OCI-LY7 (cell line): Measurements from ENCODE around the gene DARS1. TPM values are rescaled to one million over a fixed set of nuclear protein-coding genes. Genes with fewer than 3 reads are reported as not detected.

Experiments
- Bru-seq: library from RNA; stranded (reverse); fragments of 400-500 nt; gene quantifications from one replicate; lab custom pipeline; 2021; lab: Mats Ljungman, UMichigan
- BruChase-seq, 2 experiments: library from RNA; stranded (reverse); fragments of 400-500 nt; gene quantifications; one replicate each; lab custom pipeline; 2021; lab: Mats Ljungman, UMichigan
- BruUV-seq: library from RNA; stranded (reverse); fragments of 400-500 nt; replicated peaks from 2 replicates; lab custom pipeline; 2021; lab: Mats Ljungman, UMichigan
- CTCF ChIA-PET: fragments of 300-600 bp; sonication (Branson Sonifier 250); formaldehyde crosslinking; loops from one replicate; lab custom pipeline; 2022; ENCODE audit warnings: antibody characterized with exemption; ENCODE audit not compliant: unreplicated experiment; lab: Charles Lee
- POLR2A ChIA-PET: fragments of 300-600 bp; sonication (Branson Sonifier 250); formaldehyde crosslinking; loops from one replicate; lab custom pipeline; 2022; ENCODE audit warnings: antibody characterized with exemption; lab: Charles Lee
- DNase-seq: peaks from one replicate; pipeline ENCODE4 v3.0.0-alpha.2; 2015; ENCODE audit warnings: low spot score
- H2AFZ ChIP-seq: fragments of 200-600 bp; sonication (generic), shearing (Covaris generic); 2 replicates; pipeline ENCODE4 v1.6.1; 2014; ENCODE audit warnings: mild to moderate bottlenecking, antibody characterized with exemption, low read length, moderate library complexity
- H3K27ac ChIP-seq: fragments of 200-600 bp; sonication (generic); 2 replicates; pipeline ENCODE4 v1.5.1; 2014; ENCODE audit warnings: mixed run types, low read depth, mild to moderate bottlenecking, moderate library complexity, low read length, inconsistent platforms; ENCODE audit not compliant: poor library complexity, severe bottlenecking
- H3K36me3 ChIP-seq: fragments of 200-600 bp; sonication (generic); 2 replicates; pipeline ENCODE4 v1.6.1; 2014; ENCODE audit warnings: mild to moderate bottlenecking, antibody characterized with exemption, low read length, moderate library complexity, mixed read lengths; ENCODE audit not compliant: insufficient read depth
- H3K4me1 ChIP-seq: fragments of 200-600 bp; sonication (generic); 2 replicates; pipeline ENCODE4 v1.5.1; 2014; ENCODE audit warnings: mild to moderate bottlenecking, low read length; ENCODE audit not compliant: insufficient read depth, poor library complexity, severe bottlenecking
- H3K4me2 ChIP-seq: fragments of 200-600 bp; sonication (generic); 2 replicates; pipeline ENCODE4 v1.6.1; 2014; ENCODE audit warnings: mild to moderate bottlenecking, low read length
- H3K4me3 ChIP-seq: fragments of 200-600 bp; sonication (generic); 2 replicates; pipeline ENCODE4 v1.5.1; 2014; ENCODE audit warnings: mild to moderate bottlenecking, low read depth, low read length; ENCODE audit not compliant: poor library complexity, severe bottlenecking
- H3K79me2 ChIP-seq: fragments of 200-600 bp; sonication (generic); 2 replicates; pipeline ENCODE4 v1.6.1; 2016; ENCODE audit warnings: low read depth, mild to moderate bottlenecking, low read length, moderate library complexity, mixed read lengths; ENCODE audit not compliant: insufficient read depth
- H3K9me2 ChIP-seq: fragments of 200-600 bp; sonication (generic); 2 replicates; pipeline ENCODE4 v1.6.1; 2016; ENCODE audit warnings: mild to moderate bottlenecking, low read length, mixed read lengths; ENCODE audit not compliant: insufficient read depth
- H3K9me3 ChIP-seq: fragments of 200-600 bp; sonication (generic); 2 replicates; pipeline ENCODE4 v1.6.1; 2014; ENCODE audit warnings: mild to moderate bottlenecking, mixed run types, low read length, mixed read lengths
- H4K20me1 ChIP-seq: fragments of 200-600 bp; sonication (generic); 2 replicates; pipeline ENCODE4 v1.6.1; 2014; ENCODE audit warnings: mild to moderate bottlenecking, antibody characterized with exemption, low read length, moderate library complexity, mixed read lengths; ENCODE audit not compliant: insufficient read depth
- CTCF ChIP-seq: fragments of 200-600 bp; sonication (generic); conservative IDR thresholded peaks from 2 replicates; pipeline ENCODE4 v1.5.1; 2014; ENCODE audit warnings: mild to moderate bottlenecking, antibody characterized with exemption, low read length, moderate library complexity, mixed read lengths
- EZH2phosphoT487 ChIP-seq: fragments of 200-600 bp; sonication (generic); IDR thresholded peaks from 2 replicates; pipeline ENCODE4 v1.6.1; 2018; ENCODE audit warnings: low read depth, borderline replicate concordance, mild to moderate bottlenecking, mixed run types, antibody characterized with exemption, low read length, moderate library complexity, mixed read lengths
- intact Hi-C: fragments of 100-400 bp; cut with micrococcal nuclease; formaldehyde crosslinking; loops from one replicate; pipeline ENCODE4 v1.10.0; 2022; ENCODE audit not compliant: unreplicated experiment
- long read RNA-seq: library from polyadenylated mRNA; stranded (forward); transcript quantifications from one replicate; pipeline ENCODE4 v2.0.0, GENCODE V29; 2022
- total RNA-seq, 2 experiments: library from RNA; depleted of rRNA in 1 of 2; stranded (reverse); fragments of >200 nt in 1 of 2; shearing (Covaris generic) in 1 of 2; gene quantifications; 2 replicates each; pipeline ENCODE4 v1.2.3, GENCODE V29; 2014 to 2022

The DARS1 gene
- 90.5 and 108 TPM in 2 replicates for total RNA-seq (2014; rRNA removed; shearing (Covaris generic))
- 119 and 140 TPM in 2 replicates for total RNA-seq (2022)
- percentile 93 among the genes with signal in this experiment for Bru-seq, nascent RNA
- percentile 88 among the genes with signal in this experiment for BruChase-seq, experiment 1, labeled RNA remaining after a 6-hour chase
- BruChase-seq, experiment 2, labeled RNA remaining after a 2-hour chase, result percentile 82 among the genes with signal in this experiment
- long read RNA-seq, transcript DARS-201 (16 exons, 2,361 nt), result major isoform, 269 of 316 reads
- long read RNA-seq, partial matches to known transcripts, result 8 of 316 reads
- long read RNA-seq, other reads (novel, unspliced or antisense), result 38 of 316 reads

- CTCF ChIA-PET, result interaction anchor here (1.7 kb wide), 1 partner anchor 12 kb away, joined by 5 read pairs; no protein-coding TSS in a partner anchor
- H3K27ac ChIP-seq, result peak within 1 kb of the TSS; percentile 79
- H3K4me3 ChIP-seq, result peak within 1 kb of the TSS; percentile 85
- BruUV-seq, result no TSS peak
- POLR2A ChIA-PET, result interaction anchor here (0.6 to 4.7 kb wide), 12 partner anchors 9 to 399 kb away, joined by 3 to 43 read pairs (median 6); no protein-coding TSS in a partner anchor
- no peaks in the 10 kb centered on the region for H4K20me1 ChIP-seq
- H3K4me2 ChIP-seq, result peak within 1 kb of the TSS; percentile 85
- DNase-seq, result peak; percentile 93
- H3K36me3 ChIP-seq, result peaks cover 30% of the 10 kb centered on the region
- H3K9me2 ChIP-seq, result no peaks in the 10 kb centered on the region
- H2AFZ ChIP-seq, result peak within 1 kb of the TSS; percentile 84
- intact Hi-C loops, result no loop called here
- H3K79me2 ChIP-seq, result peaks cover 51% of the 10 kb centered on the region
- TF ChIP-seq CTCF, result no peak
- no peak for TF ChIP-seq EZH2phosphoT487
- no peaks in the 10 kb centered on the region for H3K9me3 ChIP-seq
- H3K4me1 ChIP-seq, result peaks cover 49% of the 10 kb centered on the region
Observed at GRCh38 chr2:135985018-135985825, at the start of gene DARS1. Gene DARS1 (minus strand): TSS chr2:135985626. CDS start chr2:135985468, 158 bp downstream.

- intact Hi-C loops, result no loop called here
- CTCF ChIA-PET, result no interaction called here
- TF ChIP-seq CTCF, result no peak
- TF ChIP-seq EZH2phosphoT487, result no peak
- no TSS peak for BruUV-seq
- H3K36me3 ChIP-seq, result no peaks in the 10 kb centered on the region
- H3K9me2 ChIP-seq, result 0 out of 2 replicates have a peak, but pooled peaks cover 3% of the 10 kb centered on the region
- H3K9me3 ChIP-seq, result no peaks in the 10 kb centered on the region
- no peak for DNase-seq
- H4K20me1 ChIP-seq, result no peaks in the 10 kb centered on the region
- H3K27ac ChIP-seq, result no peak overlapping the region
- H3K4me2 ChIP-seq, result no peak overlapping the region
- no peaks in the 10 kb centered on the region for H3K79me2 ChIP-seq
- H2AFZ ChIP-seq, result no peak overlapping the region
- H3K4me1 ChIP-seq, result no peaks in the 10 kb centered on the region
- POLR2A ChIA-PET, result interaction anchor here (1.1 to 1.6 kb wide), 4 partner anchors 12 to 38 kb away, joined by 3 to 7 read pairs (median 4); no protein-coding TSS in a partner anchor
- no peak overlapping the region for H3K4me3 ChIP-seq
Observed at GRCh38 chr2:136034629-136035028, 49.2 kb upstream of the DARS1 start.
